Bone marrow (tissue), 2 donors: ENCODE results near the gene BSCL2.
"Not testable (repeated sequence)": the region's sequence is repeated elsewhere in the genome, so short reads cannot be mapped to it uniquely, and the experiment has no call there.

ENCODE experiments used
- DNase-seq, 2 donors: peaks; one replicate each; lab custom pipeline; 2025; lab: John Stamatoyannopoulos, UW

Gene BSCL2

DNA sequence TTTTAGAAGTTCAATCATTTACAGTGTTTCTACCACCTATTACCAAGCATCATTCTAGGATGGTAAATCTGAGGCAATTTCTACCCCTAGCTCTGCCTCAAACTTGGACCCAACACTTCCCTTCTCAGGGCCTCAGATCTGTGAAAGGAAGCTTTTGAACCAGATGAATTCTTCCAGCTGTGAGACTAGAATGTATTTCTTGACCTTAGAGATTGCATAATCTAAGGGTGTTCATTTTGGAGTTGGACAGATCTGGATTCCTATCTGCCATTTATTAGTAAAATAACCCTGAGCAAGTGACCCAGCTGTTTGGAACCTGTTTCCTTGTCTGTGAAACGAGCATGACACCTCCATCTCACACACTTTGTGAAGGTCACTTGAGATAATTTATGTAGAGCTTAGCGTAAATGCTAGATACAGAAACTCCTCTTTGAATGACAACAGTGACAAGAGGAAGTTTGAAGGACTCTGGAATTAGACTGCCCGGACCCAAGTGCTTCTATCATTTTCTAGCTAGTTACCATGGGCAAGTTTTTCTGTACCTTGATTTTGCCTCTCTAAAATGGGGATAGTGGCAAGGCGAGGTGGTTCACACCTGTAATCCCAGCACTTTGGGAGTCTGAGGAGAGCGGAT is 50.3 kb downstream of the BSCL2 start:
- no peak for DNase-seq

DNA sequence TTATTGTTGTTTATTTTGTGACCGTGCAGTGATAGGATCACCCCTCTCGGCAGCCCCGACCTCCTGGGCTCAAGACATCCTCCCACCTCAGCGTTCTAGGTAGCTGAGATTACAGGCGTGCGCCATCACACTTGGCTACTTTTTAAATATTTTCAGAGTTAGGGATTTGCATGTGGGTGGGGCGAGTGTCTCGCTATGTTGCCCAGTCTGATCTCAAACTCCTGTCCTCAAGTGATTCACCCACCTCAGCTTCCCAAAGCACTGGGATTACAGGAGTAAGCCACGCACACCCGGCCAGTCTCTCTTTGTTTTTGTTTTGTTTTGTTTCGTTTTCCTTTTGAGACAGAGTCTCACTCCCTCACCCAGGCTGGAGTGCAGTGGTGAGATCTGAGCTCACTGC is 52.9 kb downstream of the BSCL2 start:
- peak in 1 of 2 donors; percentile 1 for DNase-seq

DNA sequence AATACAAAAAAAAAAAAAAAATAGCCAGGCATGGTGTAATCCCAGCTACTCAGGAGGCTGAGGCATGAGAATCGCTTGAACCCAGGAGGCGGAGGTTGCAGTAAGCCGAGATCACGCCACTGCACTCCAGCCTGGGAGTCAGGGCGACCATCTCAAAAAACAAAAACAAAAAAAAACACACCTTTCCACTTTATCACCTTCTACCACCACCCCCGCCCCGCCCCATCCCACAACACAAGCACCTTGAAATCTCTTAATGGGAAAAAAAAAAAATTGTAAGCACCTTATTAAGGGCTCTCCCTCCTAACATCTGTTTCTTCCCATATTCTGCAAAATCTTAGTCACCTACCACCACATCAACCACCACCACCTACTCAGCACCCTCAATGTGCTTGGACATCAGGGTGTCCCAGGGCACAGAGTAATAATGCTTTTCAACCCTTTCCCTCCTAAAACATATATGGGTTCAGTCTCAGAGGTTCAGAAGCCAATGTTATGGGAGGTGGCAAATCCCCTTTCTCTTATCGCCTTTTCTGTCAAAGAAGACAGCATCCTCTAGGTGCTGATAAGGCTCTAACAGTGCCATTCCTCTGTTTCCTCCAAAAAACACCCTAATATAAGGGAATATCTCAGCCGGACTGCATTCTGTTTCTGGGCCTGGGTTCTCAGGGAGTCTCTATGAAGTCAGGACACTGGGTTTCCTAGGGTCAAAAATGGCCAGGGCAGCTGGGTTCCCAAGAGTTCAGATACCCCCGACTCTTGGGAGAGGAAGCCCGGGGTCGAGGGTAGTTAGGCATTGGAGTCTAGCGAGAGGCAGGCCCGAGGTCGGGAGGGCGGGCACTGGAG is 54.8 kb downstream of the BSCL2 start:
- DNase-seq = no peak

DNA sequence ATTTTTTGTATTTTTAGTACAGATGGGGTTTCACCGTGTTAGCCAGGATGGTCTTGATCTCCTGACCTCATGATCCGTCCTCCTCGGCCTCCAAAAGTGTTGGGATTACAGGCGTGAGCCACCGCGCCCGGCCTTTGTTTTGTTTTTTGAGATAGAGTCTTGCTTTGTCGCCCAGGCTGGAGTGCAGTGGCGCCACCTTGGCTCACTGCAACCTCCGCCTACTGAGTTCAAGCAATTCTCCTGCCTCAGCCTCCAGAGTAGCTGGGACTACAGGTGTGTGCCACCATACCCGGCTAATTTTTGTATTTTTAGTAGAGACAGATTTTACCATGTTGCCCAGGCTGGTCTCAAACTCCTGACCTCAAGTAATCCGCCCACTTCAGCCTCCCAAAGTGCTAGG is 56.9 kb downstream of the BSCL2 start:
- not testable (repeated sequence) for DNase-seq

DNA sequence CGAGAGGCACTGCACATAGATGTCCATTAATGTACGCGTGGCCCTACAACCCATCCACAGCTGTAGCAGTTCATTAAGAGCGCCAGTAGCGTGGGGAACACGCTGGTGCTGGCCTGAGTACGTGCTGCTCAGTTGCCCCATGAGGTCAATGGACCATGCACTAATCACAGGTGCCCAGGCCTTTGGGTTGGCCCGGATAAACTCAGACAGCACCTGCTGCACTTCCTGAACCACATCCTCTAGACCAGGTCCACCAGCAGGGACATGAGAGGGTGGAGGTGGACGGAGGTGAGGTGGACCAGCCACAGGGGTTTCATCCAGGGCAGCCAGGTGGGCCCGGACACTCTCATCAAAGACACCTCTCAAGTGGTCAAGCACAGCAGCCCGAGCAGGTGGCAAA is 57.7 kb downstream of the BSCL2 start:
- DNase-seq = no peak

DNA sequence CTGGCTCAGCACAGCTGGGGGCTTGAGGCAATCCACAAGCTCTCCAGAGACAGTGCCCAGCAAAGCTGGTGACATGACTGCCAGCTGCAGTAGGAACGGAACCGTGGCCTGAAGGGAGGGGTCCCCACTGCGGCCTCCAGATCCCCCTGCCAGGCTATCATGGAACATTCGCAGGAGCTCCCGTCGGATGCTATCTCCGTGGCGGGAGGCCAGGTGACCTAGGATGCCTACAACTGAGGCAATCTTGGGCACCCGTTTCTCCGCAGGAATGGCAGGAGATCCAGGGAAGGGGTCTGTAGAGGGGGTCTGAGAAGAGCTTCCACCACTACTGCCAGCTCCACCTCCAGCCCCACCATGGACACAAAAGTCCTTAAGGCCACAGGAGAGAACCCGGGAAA is 58.3 kb downstream of the BSCL2 start:
- no peak for DNase-seq

DNA sequence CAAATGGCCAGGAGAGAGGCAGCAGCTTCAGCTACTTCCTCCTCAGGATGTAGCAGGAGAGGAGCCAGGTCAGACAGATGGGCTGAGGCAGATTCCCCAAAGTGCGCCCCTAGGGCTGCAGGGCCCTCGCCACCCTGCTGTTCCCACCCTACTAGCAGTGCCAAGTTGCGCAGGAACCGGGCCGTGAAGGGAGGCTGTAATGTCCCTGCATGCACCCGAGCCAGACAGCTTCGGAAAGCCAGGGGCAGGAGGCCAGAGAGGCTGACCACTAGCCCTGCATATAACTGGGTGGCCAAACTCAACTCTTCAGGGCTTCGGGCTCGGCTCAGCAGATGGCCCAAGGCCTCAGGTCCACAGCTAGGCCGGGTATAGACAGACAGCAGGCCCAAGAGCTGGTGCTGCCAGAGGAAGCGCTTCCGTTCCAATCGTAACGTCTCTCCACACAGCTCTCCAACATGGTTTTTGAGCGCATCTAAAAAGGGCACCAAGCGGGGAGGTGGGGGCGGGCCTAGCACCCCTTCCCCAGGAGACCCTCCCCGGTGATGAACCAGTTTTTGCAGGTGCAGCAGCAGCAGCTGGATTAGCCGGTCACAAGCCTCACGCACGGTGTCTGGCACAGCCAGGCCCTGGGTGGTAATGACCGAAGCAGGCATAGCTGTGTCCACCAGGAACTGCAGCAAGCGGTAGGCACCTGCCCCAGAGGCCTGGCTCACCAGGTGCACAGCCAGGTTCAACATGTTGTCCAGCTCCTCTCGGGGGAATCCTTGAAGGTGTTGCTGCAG is 58.8 kb downstream of the BSCL2 start:
- no peak for DNase-seq

DNA sequence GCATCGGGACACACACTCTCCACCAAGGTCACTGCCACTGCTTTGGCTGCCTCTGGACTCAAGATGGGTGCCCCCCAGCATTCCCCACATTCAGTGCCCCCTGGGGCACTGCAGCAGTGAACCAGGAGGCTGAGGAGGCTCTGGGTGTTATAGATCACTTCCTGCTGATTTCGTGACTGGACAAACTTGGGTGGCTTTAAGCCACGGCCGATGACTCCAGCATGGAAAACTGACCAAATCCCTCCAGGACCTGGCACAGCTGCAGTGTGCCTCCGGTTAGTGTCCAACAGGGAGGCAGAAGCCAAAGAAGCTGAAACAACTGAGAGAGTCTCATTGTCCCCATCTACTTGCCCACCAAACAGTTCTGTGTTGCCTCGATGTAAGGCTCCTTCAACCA is 59.6 kb downstream of the BSCL2 start:
- DNase-seq = no peak

DNA sequence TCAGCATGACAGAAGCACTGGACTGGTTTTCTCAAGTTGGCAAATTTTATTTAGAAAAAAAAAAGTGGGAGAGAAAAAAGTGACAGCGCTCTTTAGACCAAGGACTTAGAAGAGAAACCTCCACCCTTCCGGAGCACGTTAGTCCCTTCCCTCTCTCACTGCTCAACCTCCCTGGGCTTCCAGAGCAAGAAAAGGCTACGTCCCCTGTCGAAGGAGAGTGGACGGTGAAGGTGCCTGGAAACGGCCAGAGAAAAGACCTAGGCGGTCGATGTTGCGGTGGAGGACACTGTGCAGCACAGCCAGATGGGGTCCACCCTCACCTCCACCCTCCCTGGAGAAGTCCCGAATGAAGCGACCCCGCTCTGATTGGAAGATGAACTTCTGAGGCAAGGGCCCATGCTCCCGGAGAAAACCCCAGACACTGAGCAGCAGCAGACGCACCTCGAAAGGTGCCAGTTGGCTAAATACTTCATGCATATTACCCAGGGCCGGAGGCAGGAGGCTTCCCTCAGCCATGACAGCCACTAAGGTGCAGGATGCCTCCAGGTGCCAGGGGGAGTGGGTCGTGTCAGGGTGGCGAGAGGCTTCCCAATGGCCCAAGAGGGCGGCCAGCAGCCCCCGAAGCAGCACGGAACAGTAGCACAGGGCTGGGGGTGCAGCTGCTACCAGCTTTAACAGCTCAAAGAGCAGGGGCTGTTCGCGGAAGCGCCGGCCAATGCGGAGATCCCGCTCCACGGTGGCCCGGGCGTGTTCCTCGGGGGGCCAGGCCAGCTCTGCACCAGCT is 60.2 kb downstream of the BSCL2 start:
- no peak for DNase-seq

DNA sequence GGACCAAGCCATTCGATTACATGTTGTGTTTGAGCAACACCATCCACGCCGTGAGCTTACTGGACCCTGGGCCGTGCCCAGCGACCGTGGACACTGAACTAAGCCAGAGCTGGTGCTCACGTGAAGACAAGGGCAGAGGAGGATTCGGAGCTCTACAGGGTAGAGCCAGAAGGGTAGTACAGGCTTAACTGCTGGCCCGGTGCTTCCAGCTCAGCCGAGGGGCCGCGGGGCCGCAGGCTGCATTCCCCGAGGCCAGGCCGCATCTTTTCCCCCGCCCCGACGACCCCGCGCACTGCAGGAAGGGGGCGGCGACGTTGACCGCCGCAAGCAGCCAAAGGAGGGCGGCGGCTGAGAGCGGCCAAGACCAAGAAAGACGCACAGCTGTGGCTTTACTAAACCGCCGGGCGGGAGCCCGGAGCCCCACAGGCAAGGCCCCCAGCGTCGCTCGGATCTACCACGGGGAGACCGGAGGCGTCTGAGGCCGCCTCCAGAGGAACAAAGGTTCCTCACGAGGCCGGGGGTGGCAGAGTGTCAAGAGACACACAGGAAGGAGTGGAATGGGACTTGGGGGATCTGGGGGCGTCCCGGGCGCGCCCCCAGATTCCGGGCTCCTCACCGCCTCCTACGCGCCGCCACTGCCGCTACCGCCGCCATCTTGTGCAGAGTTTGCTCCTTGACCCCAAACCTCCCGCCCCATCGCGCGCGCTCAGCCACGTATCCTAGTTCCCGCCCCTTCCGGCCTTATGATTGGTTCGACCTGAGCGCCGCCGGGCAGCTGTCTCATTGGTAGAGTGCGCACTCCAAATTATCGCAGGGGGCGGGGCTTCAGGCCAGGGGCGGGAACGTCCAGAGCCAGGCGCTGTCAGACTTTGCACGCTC is 61.0 kb downstream of the BSCL2 start, which contains the start of gene GANAB:
GANAB (minus strand) TSS at position 668 of the 879 bp plus-strand sequence; CDS start at position 654, 14 bp downstream.
- peak; percentile 91 to 99 for DNase-seq

DNA sequence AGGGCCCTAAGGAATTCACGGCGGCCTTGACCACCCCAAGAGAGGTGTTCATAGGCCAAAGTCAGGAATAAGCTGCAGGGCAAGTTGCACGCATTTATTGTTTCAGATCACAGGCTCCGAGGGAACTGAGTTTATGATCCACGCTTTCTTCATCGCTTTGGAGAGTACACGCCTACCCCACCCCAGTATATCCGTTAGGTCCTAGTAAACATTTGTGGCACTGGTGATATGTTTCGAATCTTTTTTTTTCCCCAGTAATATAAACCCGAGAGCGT is 61.6 kb downstream of the BSCL2 start:
- DNase-seq = no peak

DNA sequence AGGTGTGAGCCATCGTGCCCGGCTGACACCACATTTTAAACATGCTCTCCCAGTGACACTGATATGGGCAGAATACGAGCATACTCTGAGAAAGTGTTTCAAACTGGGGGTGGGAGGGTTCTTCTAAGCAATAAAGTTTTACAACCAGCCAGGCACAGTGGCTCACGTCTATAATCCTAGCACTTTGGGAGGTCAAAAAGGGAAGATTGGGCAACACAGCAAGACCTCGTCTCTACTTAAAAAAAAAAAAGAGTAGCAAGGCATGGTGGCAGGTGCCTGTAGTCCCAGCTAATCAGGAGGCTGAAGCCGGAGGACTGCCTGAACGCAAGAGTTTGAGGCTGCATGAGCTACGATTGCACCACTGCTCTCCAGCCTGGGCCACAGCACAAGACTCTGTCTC is 63.0 kb downstream of the BSCL2 start:
- DNase-seq = no peak
